Hepatocyte (in vitro differentiated cells): Measurements from ENCODE around the gene SAPCD1. TPM values are rescaled to one million over a fixed set of nuclear protein-coding genes. Genes with fewer than 3 reads are reported as not detected.

ENCODE experiments used
- DNase-seq: peaks from one replicate; pipeline ENCODE4 v3.0.0-alpha.2; 2016; ENCODE audit warnings: low spot score
- H2AFZ ChIP-seq: fragments of 200-600 bp; sonication (generic); 2 replicates; pipeline ENCODE4 v1.6.0; 2016; ENCODE audit warnings: antibody characterized with exemption, mild to moderate bottlenecking
- H3K27ac ChIP-seq: fragments of 200-600 bp; sonication (generic); 2 replicates; pipeline ENCODE4 v1.5.1; 2016; ENCODE audit warnings: mild to moderate bottlenecking
- H3K27me3 ChIP-seq: fragments of 200-600 bp; sonication (generic); 2 replicates; pipeline ENCODE4 v1.6.1; 2016
- H3K36me3 ChIP-seq: fragments of 200-600 bp; sonication (generic); replicated peaks from 2 replicates; pipeline ENCODE4 v1.5.1; 2016; ENCODE audit warnings: low read depth; ENCODE audit not compliant: insufficient read depth
- H3K4me1 ChIP-seq: fragments of 200-600 bp; sonication (generic); 2 replicates; pipeline ENCODE4 v1.5.1; 2016; ENCODE audit warnings: mild to moderate bottlenecking, moderate library complexity; ENCODE audit not compliant: insufficient read depth
- H3K4me2 ChIP-seq: fragments of 200-600 bp; sonication (generic); 2 replicates; pipeline ENCODE4 v1.6.0; 2016
- H3K4me3 ChIP-seq: fragments of 200-600 bp; sonication (generic); 2 replicates; pipeline ENCODE4 v1.5.1; 2016; ENCODE audit warnings: mild to moderate bottlenecking
- H3K79me2 ChIP-seq: fragments of 200-600 bp; sonication (generic); 2 replicates; pipeline ENCODE4 v1.6.0; 2017; ENCODE audit warnings: mild to moderate bottlenecking
- H3K9me2 ChIP-seq: fragments of 200-600 bp; sonication (generic); replicated peaks from 2 replicates; pipeline ENCODE4 v1.6.0; 2017; ENCODE audit warnings: mild to moderate bottlenecking; ENCODE audit not compliant: insufficient read depth
- H3K9me3 ChIP-seq: fragments of 200-600 bp; sonication (generic); 2 replicates; pipeline ENCODE4 v1.5.1; 2016; ENCODE audit warnings: low read depth, mild to moderate bottlenecking
- H4K20me1 ChIP-seq: fragments of 200-600 bp; sonication (generic); 2 replicates; pipeline ENCODE4 v1.6.0; 2016; ENCODE audit warnings: mild to moderate bottlenecking; ENCODE audit not compliant: insufficient read depth, poor library complexity, severe bottlenecking
- CTCF ChIP-seq: fragments of 200-600 bp; sonication (generic); IDR thresholded peaks from 2 replicates; pipeline ENCODE4 v1.5.1; 2016; ENCODE audit warnings: antibody characterized with exemption, mild to moderate bottlenecking; ENCODE audit not compliant: poor library complexity
- EZH2 ChIP-seq: fragments of 200-600 bp; sonication (generic); IDR thresholded peaks from 2 replicates; pipeline ENCODE4 v1.6.1; 2016; ENCODE audit warnings: antibody characterized with exemption, mild to moderate bottlenecking, borderline replicate concordance
- EZH2phosphoT487 ChIP-seq: fragments of 200-600 bp; sonication (generic); IDR thresholded peaks from one replicate; pipeline ENCODE4 v1.6.1; 2018; ENCODE audit warnings: antibody characterized with exemption, mild to moderate bottlenecking, low read depth, moderate library complexity; ENCODE audit not compliant: unreplicated experiment, severe bottlenecking
- WGBS: methylation state at CpG from one replicate; pipeline ENCODE4 v1.1.6; 2016; ENCODE audit warnings: low lambda C conversion rate; ENCODE audit errors: missing lambda C conversion rate; 5-methylcytosine and 5-hydroxymethylcytosine counted together
- polyA plus RNA-seq: library from polyadenylated mRNA; unstranded; fragments of >200 nt; fragmentation: Nextera tagmentation; extraction: Ambion mirVana; gene quantifications from 2 replicates; pipeline ENCODE4 v1.2.1, GENCODE V29; 2016
- small RNA-seq: library from RNA; depleted of rRNA; stranded (forward); fragments of <200 nt; gene quantifications from one replicate; pipeline ENCODE3, GENCODE V24; 2014
- total RNA-seq: library from RNA; depleted of rRNA; stranded (reverse); fragments of >200 nt; gene quantifications from 2 replicates; pipeline ENCODE4 v1.2.3, GENCODE V29; 2014

The SAPCD1 gene
- total and polyA plus RNA-seq, 2 experiments from 2014 or later = 1.4 to 2.0 TPM

DNA sequence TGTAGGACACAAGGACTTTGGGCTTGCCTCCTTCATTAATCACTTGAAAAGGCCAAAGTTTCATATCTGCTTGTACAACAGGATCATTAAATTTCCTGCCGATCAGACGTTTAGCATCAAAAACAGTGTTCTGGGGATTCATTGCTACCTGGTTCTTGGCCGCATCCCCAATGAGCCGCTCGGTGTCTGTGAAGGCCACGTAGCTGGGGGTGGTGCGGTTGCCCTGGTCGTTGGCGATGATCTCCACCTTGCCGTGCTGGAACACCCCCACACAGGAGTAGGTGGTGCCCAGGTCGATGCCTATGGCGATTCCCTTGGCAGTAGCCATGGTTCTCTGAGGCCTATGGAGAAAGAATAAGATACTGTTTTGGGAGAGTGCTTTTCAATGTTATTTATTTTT, 49.2 kb downstream of the SAPCD1 start:
- no peak overlapping the region for H3K4me2 ChIP-seq
- H3K27me3 ChIP-seq = no peaks in the 10 kb centered on the region
- no peaks in the 10 kb centered on the region for H3K9me2 ChIP-seq
- peaks cover 12% of the 10 kb centered on the region for H3K4me1 ChIP-seq
- H2AFZ ChIP-seq = no peak overlapping the region
- 98% methylated on average over 12 of the region's 12 CpGs for WGBS
- peaks cover 6% of the 10 kb centered on the region for H3K79me2 ChIP-seq
- H4K20me1 ChIP-seq = no peaks in the 10 kb centered on the region
- no peaks in the 10 kb centered on the region for H3K36me3 ChIP-seq
- H3K9me3 ChIP-seq = no peaks in the 10 kb centered on the region
- no peak overlapping the region for H3K4me3 ChIP-seq
- no peak for DNase-seq
- no peak overlapping the region for H3K27ac ChIP-seq
- no peak for TF ChIP-seq EZH2
- TF ChIP-seq CTCF = no peak
- no peak for TF ChIP-seq EZH2phosphoT487

- H3K27me3 ChIP-seq = no peaks in the 10 kb centered on the region
- H3K9me3 ChIP-seq = no peaks in the 10 kb centered on the region
- H3K9me2 ChIP-seq = no peaks in the 10 kb centered on the region
- H3K4me2 ChIP-seq = peak overlapping the region; percentile 85
- no peak overlapping the region for H3K4me3 ChIP-seq
- TF ChIP-seq CTCF (no peak), EZH2 (no peak), EZH2phosphoT487 (no peak)
- no peaks in the 10 kb centered on the region for H4K20me1 ChIP-seq
- H3K27ac ChIP-seq = peak overlapping the region; percentile 97
- no peak for DNase-seq
- peaks cover 11% of the 10 kb centered on the region for H3K79me2 ChIP-seq
- H3K4me1 ChIP-seq = peaks cover 18% of the 10 kb centered on the region
- no peaks in the 10 kb centered on the region for H3K36me3 ChIP-seq
- H2AFZ ChIP-seq = peak overlapping the region; percentile 85
- whole genome bisulfite sequencing = 98% methylated on average over 7 of the region's 7 CpGs
Measured at GRCh38 chr6:31813465-31813849, 51.0 kb downstream of the SAPCD1 start.

Small RNA genes lying within 50 kb of the gene (small RNA-seq; reads per million reads assigned to genes)
- not detected for gene LY6G6D
- gene MSH5-SAPCD1 = not detected
- gene RF00019 = not detected
- not detected for gene RNU6-850P
- not detected for gene SAPCD1

Other genes starting within 250 kb of the SAPCD1 start
Only the 30 nearest of the 42 such genes appear.
- not detected in 2 replicates for gene LST1, start 176.4 kb upstream of the SAPCD1 start, total RNA-seq
- gene LST1, start 176.4 kb upstream of the SAPCD1 start, polyA plus RNA-seq = 1.5 and 2.4 TPM in 2 replicates
- gene NCR3, start 169.7 kb upstream of the SAPCD1 start, total RNA-seq = not detected in 2 replicates
- not detected in 2 replicates for gene NCR3, start 169.7 kb upstream of the SAPCD1 start, polyA plus RNA-seq
- gene AIF1, start 147.4 kb upstream of the SAPCD1 start, total RNA-seq = 4.1 and 4.6 TPM in 2 replicates
- 7.2 and 12.8 TPM in 2 replicates for gene AIF1, start 147.4 kb upstream of the SAPCD1 start, polyA plus RNA-seq
- gene PRRC2A, start 141.9 kb upstream of the SAPCD1 start, total RNA-seq = 29.8 and 50.2 TPM in 2 replicates
- gene PRRC2A, start 141.9 kb upstream of the SAPCD1 start, polyA plus RNA-seq = 47.5 and 69.0 TPM in 2 replicates
- gene BAG6, start 110.0 kb upstream of the SAPCD1 start, total RNA-seq = 113 and 148 TPM in 2 replicates
- gene BAG6, start 110.0 kb upstream of the SAPCD1 start, polyA plus RNA-seq = 84.6 and 85.7 TPM in 2 replicates
- gene APOM, start 106.8 kb upstream of the SAPCD1 start, total RNA-seq = 9.3 and 10.4 TPM in 2 replicates
- 28.2 and 40.7 TPM in 2 replicates for gene APOM, start 106.8 kb upstream of the SAPCD1 start, polyA plus RNA-seq
- gene C6orf47, start 101.9 kb upstream of the SAPCD1 start, total RNA-seq = 21.3 and 23.3 TPM in 2 replicates
- 19.8 and 25.4 TPM in 2 replicates for gene C6orf47, start 101.9 kb upstream of the SAPCD1 start, polyA plus RNA-seq
- gene GPANK1, start 97.7 kb upstream of the SAPCD1 start, total RNA-seq = 11.5 and 18.1 TPM in 2 replicates
- gene GPANK1, start 97.7 kb upstream of the SAPCD1 start, polyA plus RNA-seq = 18.5 and 23.8 TPM in 2 replicates
- gene CSNK2B, start 96.6 kb upstream of the SAPCD1 start, total RNA-seq = 155 and 185 TPM in 2 replicates
- gene CSNK2B, start 96.6 kb upstream of the SAPCD1 start, polyA plus RNA-seq = 181 and 202 TPM in 2 replicates
- gene LY6G5B, start 92.7 kb upstream of the SAPCD1 start, total RNA-seq = 2.2 and 5.3 TPM in 2 replicates
- 14.9 and 18.9 TPM in 2 replicates for gene LY6G5B, start 92.7 kb upstream of the SAPCD1 start, polyA plus RNA-seq
- 0.32 TPM in 1 of 2 replicates, not detected in the other for gene LY6G5C, start 81.6 kb upstream of the SAPCD1 start, total RNA-seq
- gene LY6G5C, start 81.6 kb upstream of the SAPCD1 start, polyA plus RNA-seq = 0.63 and 5.0 TPM in 2 replicates
- gene ABHD16A, start 59.3 kb upstream of the SAPCD1 start, total RNA-seq = 63.2 and 66.8 TPM in 2 replicates
- gene ABHD16A, start 59.3 kb upstream of the SAPCD1 start, polyA plus RNA-seq = 81.3 and 94.7 TPM in 2 replicates
- not detected in 2 replicates for gene LY6G6F, start 55.8 kb upstream of the SAPCD1 start, total RNA-seq
- not detected in 2 replicates for gene LY6G6F, start 55.8 kb upstream of the SAPCD1 start, polyA plus RNA-seq
- 1.3 TPM in 1 of 2 replicates, not detected in the other for gene LY6G6D, start 47.3 kb upstream of the SAPCD1 start, total RNA-seq
- 1.2 and 3.0 TPM in 2 replicates for gene LY6G6D, start 47.3 kb upstream of the SAPCD1 start, polyA plus RNA-seq
- gene LY6G6C, start 40.9 kb upstream of the SAPCD1 start, total RNA-seq = not detected in 2 replicates
- gene LY6G6C, start 40.9 kb upstream of the SAPCD1 start, polyA plus RNA-seq = 0.30 and 0.39 TPM in 2 replicates
- gene MPIG6B, start 39.3 kb upstream of the SAPCD1 start, total RNA-seq = not detected in 2 replicates
- 0.33 TPM in 1 of 2 replicates, not detected in the other for gene MPIG6B, start 39.3 kb upstream of the SAPCD1 start, polyA plus RNA-seq
- gene DDAH2, start 33.4 kb upstream of the SAPCD1 start, total RNA-seq = 93.8 and 108 TPM in 2 replicates
- gene DDAH2, start 33.4 kb upstream of the SAPCD1 start, polyA plus RNA-seq = 137 and 157 TPM in 2 replicates
- 454 and 463 TPM in 2 replicates for gene CLIC1, start 26.1 kb upstream of the SAPCD1 start, total RNA-seq
- 555 and 599 TPM in 2 replicates for gene CLIC1, start 26.1 kb upstream of the SAPCD1 start, polyA plus RNA-seq
- gene MSH5, start 22.7 kb upstream of the SAPCD1 start, total RNA-seq = 6.4 and 7.9 TPM in 2 replicates
- gene MSH5, start 22.7 kb upstream of the SAPCD1 start, polyA plus RNA-seq = 4.9 and 8.5 TPM in 2 replicates
- gene VWA7, start 14.7 kb downstream of the SAPCD1 start, total RNA-seq = 1.5 and 3.4 TPM in 2 replicates
- gene VWA7, start 14.7 kb downstream of the SAPCD1 start, polyA plus RNA-seq = 2.8 and 5.2 TPM in 2 replicates
- gene VARS1, start 33.1 kb downstream of the SAPCD1 start, total RNA-seq = 23.3 and 36.6 TPM in 2 replicates
- gene VARS1, start 33.1 kb downstream of the SAPCD1 start, polyA plus RNA-seq = 51.0 and 59.6 TPM in 2 replicates
- gene LSM2, start 44.3 kb downstream of the SAPCD1 start, total RNA-seq = 42.9 and 51.9 TPM in 2 replicates
- gene LSM2, start 44.3 kb downstream of the SAPCD1 start, polyA plus RNA-seq = 48.7 and 57.9 TPM in 2 replicates
- gene HSPA1L, start 52.6 kb downstream of the SAPCD1 start, total RNA-seq = 1.4 and 2.2 TPM in 2 replicates
- 1.0 and 2.7 TPM in 2 replicates for gene HSPA1L, start 52.6 kb downstream of the SAPCD1 start, polyA plus RNA-seq
- gene HSPA1A, start 52.9 kb downstream of the SAPCD1 start, total RNA-seq = 83.3 and 84.3 TPM in 2 replicates
- 50.0 and 82.2 TPM in 2 replicates for gene HSPA1A, start 52.9 kb downstream of the SAPCD1 start, polyA plus RNA-seq
- gene HSPA1B, start 65.1 kb downstream of the SAPCD1 start, total RNA-seq = 172 and 177 TPM in 2 replicates
- 82.1 and 111 TPM in 2 replicates for gene HSPA1B, start 65.1 kb downstream of the SAPCD1 start, polyA plus RNA-seq
- gene NEU1, start 100.2 kb downstream of the SAPCD1 start, total RNA-seq = 402 and 407 TPM in 2 replicates
- gene NEU1, start 100.2 kb downstream of the SAPCD1 start, polyA plus RNA-seq = 331 and 388 TPM in 2 replicates
- 76.2 and 92.0 TPM in 2 replicates for gene SLC44A4, start 116.3 kb downstream of the SAPCD1 start, total RNA-seq
- 73.5 and 90.8 TPM in 2 replicates for gene SLC44A4, start 116.3 kb downstream of the SAPCD1 start, polyA plus RNA-seq
- gene EHMT2, start 135.0 kb downstream of the SAPCD1 start, total RNA-seq = 34.1 and 41.9 TPM in 2 replicates
- 40.0 and 44.6 TPM in 2 replicates for gene EHMT2, start 135.0 kb downstream of the SAPCD1 start, polyA plus RNA-seq
- gene ZBTB12, start 139.4 kb downstream of the SAPCD1 start, total RNA-seq = 4.4 and 4.9 TPM in 2 replicates
- 0.07 TPM in 1 of 2 replicates, not detected in the other for gene ZBTB12, start 139.4 kb downstream of the SAPCD1 start, polyA plus RNA-seq
- 46.3 and 48.3 TPM in 2 replicates for gene C2, start 165.1 kb downstream of the SAPCD1 start, total RNA-seq
- gene C2, start 165.1 kb downstream of the SAPCD1 start, polyA plus RNA-seq = 41.1 and 46.4 TPM in 2 replicates